ENCODE measurements around the gene TMOD4.

GRCh38 chr1:151192047-151192446 is 16.3 kb upstream of the TMOD4 start:
- TF ChIP-seq CTCF (IDR thresholded peaks at IDR 0.05): no peak
- TF ChIP-seq POLR2A (IDR thresholded peaks at IDR 0.05): no peak

All from body of pancreas (tissue), 4 donors.